Neural cell (in vitro differentiated cells): ENCODE results near the gene KIF21B.

Source experiments
- CTCF ChIP-seq: fragments of 450-650 bp; IDR thresholded peaks from 2 replicates; pipeline ENCODE4 v1.5.1; 2014; ENCODE audit warnings: antibody characterized with exemption, mild to moderate bottlenecking, moderate library complexity; ENCODE audit not compliant: poor library complexity, severe bottlenecking
- EP300 ChIP-seq: fragments of 450-650 bp; conservative IDR thresholded peaks from 2 replicates; pipeline ENCODE4 v1.6.1; 2014; ENCODE audit warnings: antibody characterized with exemption, mild to moderate bottlenecking, moderate library complexity; ENCODE audit not compliant: poor library complexity, severe bottlenecking
- EZH2 ChIP-seq: fragments of 200-600, 300-800 bp; shearing (Covaris generic), sonication (generic); IDR thresholded peaks from 2 replicates; pipeline ENCODE4 v1.6.1; 2014; ENCODE audit warnings: antibody characterized with exemption, low read length, borderline replicate concordance, mild to moderate bottlenecking; ENCODE audit not compliant: insufficient read depth, poor library complexity, severe bottlenecking
- MXI1 ChIP-seq: fragments of 450-650 bp; conservative IDR thresholded peaks from 2 replicates; pipeline ENCODE4 v1.6.1; 2014; ENCODE audit warnings: antibody characterized with exemption, mild to moderate bottlenecking; ENCODE audit not compliant: poor library complexity, severe bottlenecking
- POLR2AphosphoS5 ChIP-seq: IDR thresholded peaks from 2 replicates; pipeline ENCODE4 v1.6.1; 2012
- REST ChIP-seq: IDR thresholded peaks from 2 replicates; pipeline ENCODE4 v1.6.1; 2012; ENCODE audit warnings: borderline replicate concordance
- SMC3 ChIP-seq: fragments of 450-650 bp; conservative IDR thresholded peaks from 2 replicates; pipeline ENCODE4 v1.6.1; 2014; ENCODE audit warnings: antibody characterized with exemption, mild to moderate bottlenecking, moderate library complexity; ENCODE audit not compliant: poor library complexity
- TAF1 ChIP-seq: IDR thresholded peaks from 2 replicates; pipeline ENCODE4 v1.6.1; 2012; ENCODE audit warnings: low read depth

DNA sequence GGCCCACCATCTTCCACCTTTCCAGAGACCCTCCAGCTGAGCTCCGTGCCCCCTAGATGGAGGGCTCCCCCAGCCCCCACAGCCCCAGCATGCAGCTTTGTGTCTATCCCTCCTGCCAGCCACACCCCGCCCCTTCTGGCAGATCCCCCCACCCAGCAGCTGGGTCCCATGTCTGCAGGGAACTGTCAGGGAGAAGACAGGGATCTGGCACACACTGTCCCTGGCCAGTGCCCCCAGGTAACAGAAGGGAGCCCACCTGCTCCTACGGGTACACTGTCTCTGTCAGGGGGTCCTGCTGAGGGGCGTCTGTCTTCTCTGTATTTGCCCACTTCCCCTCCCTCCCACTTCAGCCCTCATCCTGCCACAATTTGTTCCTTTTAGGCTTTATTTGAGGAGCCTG is 11.2 kb upstream of the KIF21B start:
- TF ChIP-seq POLR2AphosphoS5 (no peak), EP300 (no peak), REST (no peak), EZH2 (no peak), CTCF (no peak), MXI1 (no peak), TAF1 (no peak), SMC3 (no peak)
